Gastroesophageal sphincter (tissue), 4 donors: ENCODE measurements around the gene SLC13A4. TPM values are rescaled to one million over a fixed set of nuclear protein-coding genes. Genes with fewer than 3 reads are reported as not detected.
"Not testable (repeated sequence)": the region's sequence is repeated elsewhere in the genome, so short reads cannot be mapped to it uniquely, and the experiment has no call there.

Experiments used
- ATAC-seq: fragments of 150-250 bp; one replicate; pipeline ENCODE4 v1.9.1; 2016; ENCODE audit warnings: mild to moderate bottlenecking, moderate library complexity
- H3K27ac ChIP-seq, 4 donors: fragments of 200-600 bp; sonication (generic) in 3 of 4; 1 replicate in 3 of 4; 2 replicates in 1 of 4; pipeline ENCODE4 v1.5.1; 2016 to 2019
- H3K27me3 ChIP-seq: fragments of 200-600 bp; sonication (generic); one replicate; pipeline ENCODE4 v1.5.1; 2019
- H3K36me3 ChIP-seq, 2 donors: fragments of 200-600 bp; sonication (generic); one replicate each; pipeline ENCODE4 v1.5.1; 2019; ENCODE audit warnings: control low read depth in 1 of 2
- H3K4me1 ChIP-seq, 3 donors: fragments of 200-600 bp; sonication (generic); 1 replicate in 2 of 3; 2 replicates in 1 of 3; pipeline ENCODE4 v1.5.1; 2016 to 2019; ENCODE audit warnings: control low read depth in 2 of 3
- H3K4me3 ChIP-seq, 2 donors: fragments of 200-600 bp; sonication (generic); one replicate each; pipeline ENCODE4 v1.5.1; 2019; ENCODE audit warnings: mild to moderate bottlenecking in 1 of 2, moderate library complexity in 1 of 2
- H3K9me3 ChIP-seq, 3 donors: fragments of 200-600 bp; sonication (generic); one replicate each; pipeline ENCODE4 v1.5.1; 2017 to 2019; ENCODE audit warnings: control low read depth in 2 of 3
- CTCF ChIP-seq, 4 experiments: fragments of 200-600 bp in 2 of 4; fragments of 450-650 bp in 2 of 4; sonication (generic) in 1 of 4; IDR thresholded peaks; one replicate each; pipeline ENCODE4 v1.5.1; 2017 to 2019; ENCODE audit warnings: antibody characterized with exemption in 4 of 4, mild to moderate bottlenecking in 2 of 4, moderate library complexity in 2 of 4
- EP300 ChIP-seq: sonication (generic); formaldehyde crosslinking; IDR thresholded peaks from one replicate; pipeline ENCODE4 v1.6.1; 2017; ENCODE audit warnings: antibody characterized with exemption, mild to moderate bottlenecking
- POLR2A ChIP-seq, 2 donors: fragments of 450-650 bp; IDR thresholded peaks; one replicate each; pipeline ENCODE4 v1.6.1; 2017; ENCODE audit warnings: antibody characterized with exemption in 2 of 2, mild to moderate bottlenecking in 2 of 2, moderate library complexity in 1 of 2
- POLR2AphosphoS5 ChIP-seq: sonication (generic); formaldehyde crosslinking; IDR thresholded peaks from one replicate; pipeline ENCODE4 v1.6.1; 2017; ENCODE audit warnings: antibody characterized with exemption
- WGBS, 2 donors: methylation state at CpG; one replicate each; pipeline ENCODE4 v1.1.5; 2018; ENCODE audit warnings: low coverage in 1 of 2; 5-methylcytosine and 5-hydroxymethylcytosine counted together
- total RNA-seq, 4 donors: library from RNA; depleted of rRNA; stranded (reverse); fragments of >200 nt; gene quantifications; one replicate each; pipeline ENCODE4 v1.1.0, GENCODE V29; 2016

SLC13A4 gene
- total RNA-seq, 4 donors from 2014 or later, result 0.27 to 1.7 TPM; not detected in 2

- peaks cover 0 to 43% of the 10 kb centered on the region in 2 donors for H3K36me3 ChIP-seq
- no peak overlapping the region for H3K27ac ChIP-seq
- H3K27me3 ChIP-seq, result no peaks in the 10 kb centered on the region
- WGBS, 2 donors, result 52 to 61% methylated on average over 5 to 8 of the region's 8 CpGs
- H3K9me3 ChIP-seq, result no peaks in the 10 kb centered on the region
- no peak for ATAC-seq
- no peaks in the 10 kb centered on the region for H3K4me1 ChIP-seq
- no peak for TF ChIP-seq EP300
- no peak for TF ChIP-seq POLR2A (IDR thresholded peaks at IDR 0.05)
- no peak for TF ChIP-seq POLR2AphosphoS5
- TF ChIP-seq CTCF (IDR thresholded peaks at IDR 0.05), result no peak
- no peak overlapping the region for H3K4me3 ChIP-seq
Measured at GRCh38 chr7:135697276-135698049, 30.5 kb downstream of the SLC13A4 start.

GRCh38 chr7:135693558-135693957 lies 34.4 kb downstream of the SLC13A4 start:
- no peaks in the 10 kb centered on the region for H3K4me1 ChIP-seq
- peaks cover 0 to 66% of the 10 kb centered on the region in 2 donors for H3K36me3 ChIP-seq
- no peaks in the 10 kb centered on the region for H3K9me3 ChIP-seq
- no peak overlapping the region for H3K27ac ChIP-seq
- TF ChIP-seq POLR2A (IDR thresholded peaks at IDR 0.05), result no peak
- no peak for TF ChIP-seq CTCF (IDR thresholded peaks at IDR 0.05)
- no peak for TF ChIP-seq EP300
- no peak for TF ChIP-seq POLR2AphosphoS5
- no peaks in the 10 kb centered on the region for H3K27me3 ChIP-seq
- WGBS, 2 donors, result 85 to 86% methylated on average over 4 of the region's 4 CpGs
- no peak overlapping the region for H3K4me3 ChIP-seq
- no peak for ATAC-seq

GRCh38 chr7:135692606-135693005 lies 35.4 kb downstream of the SLC13A4 start:
- WGBS, 2 donors, result 96 to 98% methylated on average over 3 to 7 of the region's 7 CpGs

GRCh38 chr7:135692055-135692454 lies 35.9 kb downstream of the SLC13A4 start:
- ATAC-seq, result no peak
- Histone ChIP-seq H3K4me3 (no peak overlapping the region), H3K36me3 (peaks cover 0 to 74% of the 10 kb centered on the region in 2 donors), H3K4me1 (no peaks in the 10 kb centered on the region), H3K9me3 (no peaks in the 10 kb centered on the region), H3K27ac (no peak overlapping the region), H3K27me3 (no peaks in the 10 kb centered on the region)
- TF ChIP-seq POLR2A (IDR thresholded peaks at IDR 0.05), result no peak
- TF ChIP-seq POLR2AphosphoS5, result no peak
- no peak for TF ChIP-seq CTCF (IDR thresholded peaks at IDR 0.05)
- TF ChIP-seq EP300, result no peak
- WGBS, 2 donors, result 71 to 87% methylated on average over 3 of the region's 3 CpGs

More at GRCh38 chr7:135692606-135693005, 35.4 kb downstream of the SLC13A4 start:
- H3K36me3 ChIP-seq, result peaks cover 0 to 70% of the 10 kb centered on the region in 2 donors
- H3K27me3 ChIP-seq, H3K9me3 ChIP-seq, H3K4me3 ChIP-seq, H3K4me1 ChIP-seq, H3K27ac ChIP-seq, ATAC-seq: not testable (repeated sequence)

GRCh38 chr7:135690566-135690965 lies 37.4 kb downstream of the SLC13A4 start:
- Histone ChIP-seq H3K4me3 (no peak overlapping the region), H3K36me3 (peaks cover 0 to 81% of the 10 kb centered on the region in 2 donors), H3K27me3 (no peaks in the 10 kb centered on the region), H3K27ac (no peak overlapping the region), H3K4me1 (no peaks in the 10 kb centered on the region), H3K9me3 (no peaks in the 10 kb centered on the region)
- TF ChIP-seq POLR2A (IDR thresholded peaks at IDR 0.05) (no peak), POLR2AphosphoS5 (no peak), EP300 (no peak), CTCF (IDR thresholded peaks at IDR 0.05) (no peak)
- ATAC-seq, result no peak
- WGBS, 2 donors, result 100% methylated on average over 1 of the region's 3 CpGs
